HG03520 (cell line): ENCODE data around the gene SCN4A.
"Not testable (repeated sequence)": the region's sequence is repeated elsewhere in the genome, so short reads cannot be mapped to it uniquely, and the experiment has no call there.

Experiments used
- ATAC-seq: cut with Tn5 transposase; IDR thresholded peaks from one replicate; pipeline ENCODE4 v1.9.1; 2021; ENCODE audit warnings: mild to moderate bottlenecking, moderate library complexity; ENCODE audit not compliant: unreplicated experiment

SCN4A gene

GRCh38 chr17:63972796-63973195, at the start of gene SCN4A:
TSS of gene SCN4A (minus strand) at chr17:63972918. CDS start at chr17:63972841, 77 bp downstream.
- ATAC-seq = no peak

- peak; percentile 49 for ATAC-seq
Observed at GRCh38 chr17:64020056-64020766, 47.5 kb upstream of the SCN4A start, which contains the start of gene ICAM2. TSS of gene ICAM2 (minus strand) at chr17:64020633. CDS start at chr17:64006691, 13,942 bp downstream.

GRCh38 chr17:64019551-64019961, 46.8 kb upstream of the SCN4A start:
- ATAC-seq = peak; percentile 12

- ATAC-seq = no peak
Observed at GRCh38 chr17:64017381-64017980, 44.8 kb upstream of the SCN4A start.

- no peak for ATAC-seq
Observed at GRCh38 chr17:64016974-64017373, 44.3 kb upstream of the SCN4A start.

GRCh38 chr17:64016231-64016784, 43.6 kb upstream of the SCN4A start:
- ATAC-seq = no peak

- ATAC-seq = no peak
Observed at GRCh38 chr17:64015447-64015846, 42.7 kb upstream of the SCN4A start.

GRCh38 chr17:64009571-64010402, 37.1 kb upstream of the SCN4A start:
- no peak for ATAC-seq

GRCh38 chr17:64008830-64009229, 36.1 kb upstream of the SCN4A start:
- ATAC-seq = no peak

GRCh38 chr17:64008346-64008745, 35.6 kb upstream of the SCN4A start:
- ATAC-seq = no peak

- no peak for ATAC-seq
Observed at GRCh38 chr17:64007838-64008282, 35.1 kb upstream of the SCN4A start.

GRCh38 chr17:64007089-64007837, 34.5 kb upstream of the SCN4A start:
- ATAC-seq = not testable (repeated sequence)

GRCh38 chr17:64006361-64007088, 33.8 kb upstream of the SCN4A start:
- no peak for ATAC-seq

- ATAC-seq = no peak
Observed at GRCh38 chr17:64005734-64006167, 33.0 kb upstream of the SCN4A start.

- no peak for ATAC-seq
Observed at GRCh38 chr17:64004903-64005733, 32.4 kb upstream of the SCN4A start.

GRCh38 chr17:64004218-64004770, 31.6 kb upstream of the SCN4A start:
- ATAC-seq = no peak

- no peak for ATAC-seq
Observed at GRCh38 chr17:64003526-64004121, 30.9 kb upstream of the SCN4A start.
